ENCODE measurements around the gene SAMD8. TPM values are rescaled to one million over a fixed set of nuclear protein-coding genes. Genes with fewer than 3 reads are reported as not detected.

The SAMD8 gene
- total and polyA plus RNA-seq, 2 of the 8 experiments (the other 6 are each of a cell fraction or from before 2014, with no cell fraction given), result 11.7 to 20.9 TPM

DNA sequence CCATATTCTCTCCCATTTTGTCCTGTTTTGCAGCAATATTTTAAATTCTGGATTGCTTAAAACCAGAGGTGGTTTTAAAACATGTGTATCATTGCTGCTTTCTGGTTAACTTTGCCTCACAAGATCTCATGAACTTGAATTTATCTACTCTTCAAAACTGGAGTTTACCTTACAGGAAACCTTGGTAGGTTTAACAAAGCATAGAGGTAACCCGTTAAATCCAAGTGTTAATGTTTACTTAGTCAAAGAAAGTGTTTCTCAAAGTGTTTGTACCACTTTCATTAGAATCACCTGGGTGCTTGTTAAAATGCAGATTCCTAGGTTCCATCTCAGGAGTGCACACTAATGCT, 55.1 kb downstream of the SAMD8 start (continued):
- TF ChIP-seq SAP30 (IDR thresholded peaks at IDR 0.05; ENCODE audit: insufficient read depth, insufficient replicate concordance, low read length) (no peak), ZNF274 (IDR thresholded peaks at IDR 0.05; ENCODE audit: borderline replicate concordance, extremely low read depth, low read length) (no peak), POLR2AphosphoS5 (IDR thresholded peaks at IDR 0.05; ENCODE audit: low read depth, low read length) (no peak)

Measured in H1 (cell line).